Heart left ventricle (tissue), 13 donors: ENCODE measurements around the gene LRRC41.

Experiments
- CTCF ChIP-seq, 12 donors: fragments of 200-600 bp; sonication (generic) in 4 of 12; IDR thresholded peaks; one replicate each; pipeline versions ENCODE4 v1.5.0 to v1.8.0; 2018 to 2022; ENCODE audit warnings: antibody characterized with exemption in 12 of 12, mild to moderate bottlenecking in 5 of 12
- POLR2A ChIP-seq, 2 donors: fragments of 450-650 bp; IDR thresholded peaks; one replicate each; pipeline ENCODE4 v1.6.1; 2017; ENCODE audit warnings: antibody characterized with exemption in 2 of 2, mild to moderate bottlenecking in 2 of 2, moderate library complexity in 2 of 2
- donor health status: ischemic (EF 13 %, LVEDD 7.1; RV severe dilation, severe dysfunction).
- donor health status: DM: no; HTN: yes; CAD: no.
- donor health status: DM: no; HTN: no; CAD: no.
- donor health status: ischemic (EF 25% LVEDD 6.9; RV normal size, moderate dysfunction).
- donor health status: ischemic (EF 25% LVEDD 5.7; RV mildly dilated, moderate dysfunction).
- donor health status: ischemic (EF 35%, LVEDD 5.7; RV mildly dilated, moderate dysfunction).
- donor health status: nonischemic (EF 11% LVEDD 7.7; RV severe dilation, severe dysfunction).
- donor health status: DM: yes; HTN: yes; CAD: no.
- donor health status: PGD.
- donor health status: ischemic (EF 29% LVEDD 5.4; RV normal size, mild dysfunction).
- donor health status: nonischemic (EF 23%, LVEDD 6.1; RV moderate dilation, normal function).

- TF ChIP-seq CTCF (IDR thresholded peaks at IDR 0.05), result no peak
- no peak for TF ChIP-seq POLR2A (IDR thresholded peaks at IDR 0.05)
Measured at GRCh38 chr1:46344481-46344880, 41.1 kb upstream of the LRRC41 start.
